Thoracic aorta (tissue), 2 donors: ENCODE measurements around the gene XXYLT1. TPM values are rescaled to one million over a fixed set of nuclear protein-coding genes. Genes with fewer than 3 reads are reported as not detected.

Experiments
- ATAC-seq: fragments of 150-250 bp; one replicate; pipeline ENCODE4 v1.8.0; 2017; ENCODE audit warnings: low read depth; ENCODE audit not compliant: insufficient number of reproducible peaks, low FRiP score
- DNase-seq: peaks from one replicate; pipeline ENCODE4 v3.0.0-alpha.2; 2020; ENCODE audit warnings: low spot score
- H3K27ac ChIP-seq, 2 donors: fragments of 200-600 bp; sonication (generic); 1 replicate in 1 of 2; 2 replicates in 1 of 2; pipeline ENCODE4 v1.5.1; 2016; ENCODE audit warnings: mild to moderate bottlenecking in 2 of 2, moderate library complexity in 2 of 2
- H3K27me3 ChIP-seq: fragments of 200-600 bp; sonication (generic); replicated peaks from 2 replicates; pipeline ENCODE4 v1.6.0; 2016; ENCODE audit warnings: mild to moderate bottlenecking; ENCODE audit not compliant: insufficient read depth
- H3K36me3 ChIP-seq: fragments of 200-600 bp; sonication (generic); one replicate; pipeline ENCODE4 v1.5.1; 2016
- H3K4me1 ChIP-seq, 2 donors: fragments of 200-600 bp; sonication (generic); 1 replicate in 1 of 2; 2 replicates in 1 of 2; pipeline versions ENCODE4 v1.5.1 to v1.6.0; 2016; ENCODE audit warnings: low read depth in 2 of 2, mild to moderate bottlenecking in 1 of 2; ENCODE audit not compliant: control insufficient read depth in 1 of 2
- H3K4me3 ChIP-seq: fragments of 200-600 bp; sonication (generic); 2 replicates; pipeline ENCODE4 v1.5.1; 2016; ENCODE audit warnings: mild to moderate bottlenecking
- H3K9me3 ChIP-seq: fragments of 200-600 bp; sonication (generic); 2 replicates; pipeline ENCODE4 v1.5.1; 2016
- CTCF ChIP-seq: fragments of 200-600 bp; sonication (generic); IDR thresholded peaks from one replicate; pipeline ENCODE4 v1.5.1; 2019; ENCODE audit warnings: antibody characterized with exemption
- total RNA-seq, 2 donors: library from RNA; depleted of rRNA; stranded (reverse); fragments of >200 nt; gene quantifications; one replicate each; pipeline versions ENCODE4 v1.1.0 to v1.2.3, GENCODE V29; 2016

The XXYLT1 gene
- total RNA-seq, 2 donors from 2014 or later: 17.7 to 21.2 TPM

GRCh38 chr3:195207056-195207455 lies 63.9 kb downstream of the XXYLT1 start:
- Histone ChIP-seq H3K36me3 (no peaks in the 10 kb centered on the region), H3K4me1 (peaks cover 17 to 47% of the 10 kb centered on the region in 2 donors), H3K27me3 (no peaks in the 10 kb centered on the region), H3K4me3 (no peak overlapping the region), H3K27ac (no peak overlapping the region), H3K9me3 (no peaks in the 10 kb centered on the region)
- no peak for TF ChIP-seq CTCF
- no peak for ATAC-seq
- no peak for DNase-seq

DNA sequence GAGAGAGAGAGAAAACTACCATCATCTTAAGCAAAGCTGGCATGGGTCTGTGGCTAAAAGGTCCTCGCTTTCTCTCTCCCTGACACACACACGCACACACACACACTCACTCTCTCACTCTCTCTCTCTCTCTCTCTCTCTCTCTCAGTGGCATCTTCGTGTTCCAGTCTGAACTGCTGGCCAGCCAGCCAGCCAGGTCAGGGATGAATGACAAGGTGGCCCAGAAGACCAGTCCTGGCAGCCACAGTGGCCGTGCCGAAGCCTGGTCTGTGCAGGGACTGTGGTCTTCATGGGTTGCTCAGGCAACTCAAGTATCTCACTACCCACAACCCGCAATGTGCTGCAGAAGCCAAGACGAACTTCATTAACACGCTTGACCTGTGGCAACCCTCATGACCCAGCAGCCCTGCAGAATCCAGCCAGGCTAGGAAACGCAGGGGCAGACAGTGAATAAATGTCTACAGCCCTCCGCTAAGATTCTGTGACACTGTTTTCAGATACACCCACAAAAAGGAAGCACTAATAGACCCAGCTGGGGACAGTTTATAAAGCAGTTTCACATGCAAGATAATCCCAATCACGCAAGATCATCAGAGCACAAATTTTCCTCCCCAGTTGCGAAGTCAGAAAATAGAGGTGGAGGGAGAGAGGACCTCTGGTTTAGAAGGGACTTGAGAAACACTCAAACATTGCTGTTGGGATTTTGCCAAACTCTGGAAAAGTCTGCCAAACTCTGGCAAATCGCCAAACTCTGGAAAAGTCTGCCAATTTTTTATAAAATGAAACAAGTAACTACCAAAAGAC lies 66.4 kb downstream of the XXYLT1 start:
- no peak for DNase-seq
- Histone ChIP-seq H3K27me3 (no peaks in the 10 kb centered on the region), H3K36me3 (no peaks in the 10 kb centered on the region), H3K27ac (no peak overlapping the region), H3K4me3 (no peak overlapping the region), H3K4me1 (peaks cover 5 to 40% of the 10 kb centered on the region in 2 donors), H3K9me3 (no peaks in the 10 kb centered on the region)
- no peak for ATAC-seq
- no peak for TF ChIP-seq CTCF

GRCh38 chr3:195203606-195204005 lies 67.4 kb downstream of the XXYLT1 start:
- ATAC-seq: no peak
- Histone ChIP-seq H3K4me1 (peaks cover 0 to 30% of the 10 kb centered on the region in 2 donors), H3K4me3 (no peak overlapping the region), H3K27ac (no peak overlapping the region), H3K36me3 (no peaks in the 10 kb centered on the region), H3K27me3 (no peaks in the 10 kb centered on the region), H3K9me3 (no peaks in the 10 kb centered on the region)
- TF ChIP-seq CTCF: no peak
- DNase-seq: no peak

DNA sequence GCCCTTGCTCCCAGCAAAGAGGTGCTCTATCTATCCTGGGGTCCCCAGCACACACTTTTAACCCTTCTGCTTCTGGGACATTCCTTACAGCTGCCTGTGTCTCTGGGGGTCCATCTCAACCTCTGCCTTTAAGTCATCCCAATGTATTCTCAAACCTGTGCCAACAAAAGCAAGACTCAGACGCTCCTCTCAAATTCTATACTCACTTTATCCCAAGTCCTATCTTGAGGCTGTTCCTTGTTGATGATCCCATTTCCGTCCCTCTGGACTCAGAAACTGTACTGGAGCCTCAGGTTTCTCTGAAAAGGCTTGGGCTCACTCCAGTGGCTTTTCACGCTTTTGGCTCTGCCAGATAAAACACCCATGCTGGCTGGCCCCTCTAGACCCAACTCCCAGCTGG lies 69.7 kb downstream of the XXYLT1 start:
- no peaks in the 10 kb centered on the region for H3K36me3 ChIP-seq
- no peak overlapping the region for H3K27ac ChIP-seq
- H3K27me3 ChIP-seq: no peaks in the 10 kb centered on the region
- no peaks in the 10 kb centered on the region for H3K9me3 ChIP-seq
- peaks cover under 1 to 29% of the 10 kb centered on the region in 2 donors for H3K4me1 ChIP-seq
- DNase-seq: no peak
- H3K4me3 ChIP-seq: no peak overlapping the region
- no peak for ATAC-seq
- TF ChIP-seq CTCF: no peak

- ATAC-seq: no peak
- H3K9me3 ChIP-seq: no peaks in the 10 kb centered on the region
- no peak overlapping the region for H3K4me3 ChIP-seq
- H3K27ac ChIP-seq: no peak overlapping the region
- no peaks in the 10 kb centered on the region for H3K36me3 ChIP-seq
- DNase-seq: no peak
- peaks cover 4 to 24% of the 10 kb centered on the region in 2 donors for H3K4me1 ChIP-seq
- H3K27me3 ChIP-seq: no peaks in the 10 kb centered on the region
- no peak for TF ChIP-seq CTCF
These were observed 70.7 kb downstream of the XXYLT1 start for GRCh38 chr3:195200010-195200822.
